Cardiac muscle cell (in vitro differentiated cells and primary cell): Measurements from ENCODE around the gene FAM81B. TPM values are rescaled to one million over a fixed set of nuclear protein-coding genes. Genes with fewer than 3 reads are reported as not detected.

Experiments
- DNase-seq, 2 donors: peaks; one replicate each; pipeline versions ENCODE4 v3.0.0 to v3.0.0-alpha.2; 2010 to 2017; ENCODE audit warnings: low read depth in 1 of 2, low spot score in 1 of 2
- H3K27ac ChIP-seq: fragments of 200-600 bp; sonication (generic); 2 replicates; pipeline ENCODE4 v1.5.1; 2016
- H3K27me3 ChIP-seq: fragments of 200-600 bp; sonication (generic); 2 replicates; pipeline ENCODE4 v1.6.0; 2016; ENCODE audit warnings: control low read depth
- H3K36me3 ChIP-seq: fragments of 200-600 bp; sonication (generic); 2 replicates; pipeline ENCODE4 v1.5.1; 2016; ENCODE audit warnings: control low read depth
- H3K4me1 ChIP-seq: fragments of 200-600 bp; sonication (generic); 2 replicates; pipeline ENCODE4 v1.8.1; 2017; ENCODE audit warnings: low read depth, mild to moderate bottlenecking, mixed run types
- H3K4me3 ChIP-seq: fragments of 200-600 bp; sonication (generic); 2 replicates; pipeline ENCODE4 v1.5.1; 2016; ENCODE audit warnings: mild to moderate bottlenecking
- H3K9me3 ChIP-seq: fragments of 200-600 bp; sonication (generic); 2 replicates; pipeline ENCODE4 v1.5.1; 2017; ENCODE audit warnings: low read depth, mild to moderate bottlenecking, control low read depth
- polyA plus RNA-seq: library from polyadenylated mRNA; unstranded; fragments of >200 nt; fragmentation: Nextera tagmentation; extraction: Ambion mirVana; gene quantifications from 2 replicates; pipeline ENCODE4 v1.2.1, GENCODE V29; 2016
- total RNA-seq: library from RNA; depleted of rRNA; stranded (reverse); fragments of >200 nt; gene quantifications from 2 replicates; pipeline ENCODE4 v1.2.3, GENCODE V29; 2016
- TF ChIP-seq, protein P1 (sequence below): IDR thresholded peaks from 2 replicates; pipeline ENCODE4 v1.5.1; 2012; ENCODE audit warnings: low read depth, mild to moderate bottlenecking, low read length

FAM81B gene
- total and polyA plus RNA-seq, 2 experiments from 2014 or later: not detected

DNA sequence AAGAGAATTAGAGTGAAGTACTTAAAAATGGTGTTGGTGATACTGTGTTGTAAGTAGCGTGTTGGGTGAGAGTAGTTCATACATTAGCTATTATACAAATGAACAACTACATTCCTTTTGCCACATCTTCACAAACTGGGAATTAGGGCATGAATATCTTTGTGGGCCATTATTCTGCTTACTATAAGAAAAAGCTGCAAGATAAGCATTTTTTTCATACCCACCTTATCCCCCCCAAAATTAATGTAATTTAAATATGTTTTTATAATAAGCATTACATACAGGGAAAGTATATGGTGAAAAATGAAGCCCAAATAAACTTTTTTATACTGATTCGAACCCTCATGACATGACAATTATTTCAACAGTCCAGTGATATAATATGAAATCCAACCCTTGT, 69.5 kb downstream of the FAM81B start:
- Histone ChIP-seq H3K4me3 (no peak overlapping the region), H3K36me3 (peaks cover 21% of the 10 kb centered on the region), H3K4me1 (no peaks in the 10 kb centered on the region), H3K27me3 (no peaks in the 10 kb centered on the region), H3K9me3 (no peaks in the 10 kb centered on the region), H3K27ac (no peak overlapping the region)
- DNase-seq: no peak
- TF ChIP-seq, protein P1, sequence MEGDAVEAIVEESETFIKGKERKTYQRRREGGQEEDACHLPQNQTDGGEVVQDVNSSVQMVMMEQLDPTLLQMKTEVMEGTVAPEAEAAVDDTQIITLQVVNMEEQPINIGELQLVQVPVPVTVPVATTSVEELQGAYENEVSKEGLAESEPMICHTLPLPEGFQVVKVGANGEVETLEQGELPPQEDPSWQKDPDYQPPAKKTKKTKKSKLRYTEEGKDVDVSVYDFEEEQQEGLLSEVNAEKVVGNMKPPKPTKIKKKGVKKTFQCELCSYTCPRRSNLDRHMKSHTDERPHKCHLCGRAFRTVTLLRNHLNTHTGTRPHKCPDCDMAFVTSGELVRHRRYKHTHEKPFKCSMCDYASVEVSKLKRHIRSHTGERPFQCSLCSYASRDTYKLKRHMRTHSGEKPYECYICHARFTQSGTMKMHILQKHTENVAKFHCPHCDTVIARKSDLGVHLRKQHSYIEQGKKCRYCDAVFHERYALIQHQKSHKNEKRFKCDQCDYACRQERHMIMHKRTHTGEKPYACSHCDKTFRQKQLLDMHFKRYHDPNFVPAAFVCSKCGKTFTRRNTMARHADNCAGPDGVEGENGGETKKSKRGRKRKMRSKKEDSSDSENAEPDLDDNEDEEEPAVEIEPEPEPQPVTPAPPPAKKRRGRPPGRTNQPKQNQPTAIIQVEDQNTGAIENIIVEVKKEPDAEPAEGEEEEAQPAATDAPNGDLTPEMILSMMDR: no peak

DNA sequence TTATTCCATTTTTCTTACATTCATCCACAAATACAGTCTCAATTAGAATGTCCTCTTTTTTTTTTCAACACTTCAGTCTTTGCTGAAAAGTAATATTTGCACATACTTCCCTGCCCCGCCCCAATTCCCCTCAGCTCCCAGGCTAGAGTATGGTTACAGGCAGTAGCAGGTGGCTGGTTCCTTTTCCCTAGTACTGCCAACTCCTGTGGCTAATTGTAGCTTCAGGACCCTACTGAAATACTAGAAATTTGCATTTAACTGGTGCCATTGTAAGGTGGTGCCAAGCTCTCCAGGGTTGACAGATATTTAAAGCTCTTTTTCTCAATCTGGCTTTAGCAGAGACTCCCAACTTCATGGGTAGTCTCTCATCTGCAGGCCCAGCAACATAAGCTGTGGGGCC, 80.3 kb downstream of the FAM81B start:
- Histone ChIP-seq H3K36me3 (peaks cover 18% of the 10 kb centered on the region), H3K9me3 (no peaks in the 10 kb centered on the region), H3K4me1 (peaks cover 4% of the 10 kb centered on the region), H3K27ac (no peak overlapping the region), H3K27me3 (no peaks in the 10 kb centered on the region), H3K4me3 (no peak overlapping the region)
- DNase-seq: no peak
- TF ChIP-seq, protein P1: no peak

DNA sequence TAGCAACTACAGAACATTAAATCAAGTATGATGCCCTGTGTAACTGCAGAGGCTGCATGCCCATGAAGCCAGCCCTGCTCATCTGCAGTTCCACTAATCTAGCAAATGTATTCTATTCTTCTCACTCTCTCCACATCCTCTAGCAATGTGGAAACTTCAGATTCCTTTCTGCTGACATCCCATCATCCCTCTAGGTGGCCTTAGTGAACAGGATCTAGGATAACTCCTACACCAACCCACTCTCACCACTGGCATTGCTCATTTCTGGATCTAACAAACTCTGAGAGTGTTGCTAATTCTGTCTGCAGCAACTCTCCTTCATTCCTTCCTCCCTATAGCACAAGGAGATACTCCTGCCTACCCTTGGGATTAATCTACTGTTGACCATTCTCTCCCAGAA, 80.8 kb downstream of the FAM81B start:
- peaks cover 18% of the 10 kb centered on the region for H3K36me3 ChIP-seq
- peaks cover 4% of the 10 kb centered on the region for H3K4me1 ChIP-seq
- H3K27me3 ChIP-seq: no peaks in the 10 kb centered on the region
- H3K9me3 ChIP-seq: no peaks in the 10 kb centered on the region
- DNase-seq: peak in 1 of 2 donors; percentile 39
- H3K27ac ChIP-seq: no peak overlapping the region
- TF ChIP-seq, protein P1: no peak
- no peak overlapping the region for H3K4me3 ChIP-seq

DNA sequence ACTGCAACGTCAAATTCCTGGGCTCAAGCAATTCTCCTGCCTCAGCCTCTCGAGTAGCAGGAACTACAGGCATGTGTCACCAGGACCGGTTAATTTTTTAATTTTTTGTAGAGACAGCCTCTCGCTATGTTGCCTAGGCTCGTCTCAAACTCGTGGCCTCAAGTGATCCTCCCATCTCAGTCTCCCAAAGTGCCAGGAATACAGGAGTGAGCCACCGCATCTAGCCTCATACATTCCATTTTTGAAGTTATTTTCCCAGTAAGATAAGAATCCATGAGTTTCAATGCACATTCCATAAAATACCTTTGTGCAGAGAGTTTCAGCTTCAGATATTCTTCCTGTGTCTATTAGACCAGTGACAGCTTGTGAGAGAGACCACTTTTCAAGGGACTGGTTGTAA, 93.3 kb downstream of the FAM81B start:
- TF ChIP-seq, protein P1: no peak
- Histone ChIP-seq H3K4me1 (no peaks in the 10 kb centered on the region), H3K36me3 (peaks cover 35% of the 10 kb centered on the region)

DNA sequence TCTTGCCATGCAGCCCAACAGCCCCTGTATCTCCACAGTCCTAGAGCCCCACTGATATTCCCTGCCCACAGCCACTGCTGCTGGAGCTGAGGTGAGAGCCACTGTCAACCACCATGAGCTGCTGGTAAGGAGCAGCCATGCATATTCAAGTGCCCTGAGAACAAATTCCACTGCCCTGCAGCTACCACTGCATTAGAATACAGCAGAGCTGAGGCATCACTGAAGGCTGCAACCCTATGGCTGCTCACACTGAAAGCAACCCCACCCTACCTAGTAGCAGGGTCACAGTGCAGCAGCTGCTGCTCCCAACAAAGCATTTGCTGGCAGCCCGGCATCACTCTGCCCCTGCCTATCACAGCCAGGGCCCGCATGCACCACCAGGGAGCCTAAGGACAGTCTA, 95.0 kb downstream of the FAM81B start:
- Histone ChIP-seq H3K4me3 (no peak overlapping the region), H3K36me3 (peaks cover 39% of the 10 kb centered on the region), H3K4me1 (no peaks in the 10 kb centered on the region), H3K9me3 (no peaks in the 10 kb centered on the region), H3K27ac (no peak overlapping the region), H3K27me3 (no peaks in the 10 kb centered on the region)
- TF ChIP-seq, protein P1: no peak
- DNase-seq: no peak

More for the DNA sequence above, 93.3 kb downstream of the FAM81B start:
- Histone ChIP-seq H3K27ac (no peak overlapping the region), H3K27me3 (no peaks in the 10 kb centered on the region), H3K9me3 (no peaks in the 10 kb centered on the region), H3K4me3 (no peak overlapping the region)
- DNase-seq: no peak

DNA sequence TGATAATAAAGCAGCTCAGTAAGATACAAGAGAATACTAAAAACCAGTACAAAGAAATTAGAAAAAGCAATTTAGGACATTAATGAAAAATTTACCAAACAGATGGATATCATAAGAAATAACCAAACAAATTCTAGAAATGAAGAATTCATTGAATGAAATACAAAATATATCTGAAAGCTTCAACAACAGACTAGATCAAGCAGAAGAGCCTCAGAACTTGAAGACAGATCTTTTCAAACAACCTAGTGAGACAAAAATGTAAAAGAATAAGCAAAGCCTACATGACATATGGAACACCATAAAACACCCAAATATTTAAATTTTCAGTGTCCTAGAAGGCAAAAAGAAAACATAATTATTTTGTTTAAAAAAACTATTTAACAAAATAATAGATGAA, 96.7 kb downstream of the FAM81B start:
- TF ChIP-seq, protein P1: no peak
- Histone ChIP-seq H3K27ac (no peak overlapping the region), H3K27me3 (no peaks in the 10 kb centered on the region), H3K4me1 (no peaks in the 10 kb centered on the region), H3K9me3 (no peaks in the 10 kb centered on the region), H3K36me3 (peaks cover 38% of the 10 kb centered on the region), H3K4me3 (no peak overlapping the region)
- no peak for DNase-seq
